Measurements from ENCODE around the gene MAOB.

- TF ChIP-seq CTCF (IDR thresholded peaks at IDR 0.05; ENCODE audit: low read length) (no peak), EZH2 (optimal IDR thresholded peaks at IDR 0.05; ENCODE audit: low read depth, low read length) (no peak)
Measured at GRCh38 chrX:43718081-43718480, 164.2 kb downstream of the MAOB start.
